ENCODE data around the gene PRKACB.
"Not testable (repeated sequence)": the region's sequence is repeated elsewhere in the genome, so short reads cannot be mapped to it uniquely, and the experiment has no call there.

Gene PRKACB

DNA sequence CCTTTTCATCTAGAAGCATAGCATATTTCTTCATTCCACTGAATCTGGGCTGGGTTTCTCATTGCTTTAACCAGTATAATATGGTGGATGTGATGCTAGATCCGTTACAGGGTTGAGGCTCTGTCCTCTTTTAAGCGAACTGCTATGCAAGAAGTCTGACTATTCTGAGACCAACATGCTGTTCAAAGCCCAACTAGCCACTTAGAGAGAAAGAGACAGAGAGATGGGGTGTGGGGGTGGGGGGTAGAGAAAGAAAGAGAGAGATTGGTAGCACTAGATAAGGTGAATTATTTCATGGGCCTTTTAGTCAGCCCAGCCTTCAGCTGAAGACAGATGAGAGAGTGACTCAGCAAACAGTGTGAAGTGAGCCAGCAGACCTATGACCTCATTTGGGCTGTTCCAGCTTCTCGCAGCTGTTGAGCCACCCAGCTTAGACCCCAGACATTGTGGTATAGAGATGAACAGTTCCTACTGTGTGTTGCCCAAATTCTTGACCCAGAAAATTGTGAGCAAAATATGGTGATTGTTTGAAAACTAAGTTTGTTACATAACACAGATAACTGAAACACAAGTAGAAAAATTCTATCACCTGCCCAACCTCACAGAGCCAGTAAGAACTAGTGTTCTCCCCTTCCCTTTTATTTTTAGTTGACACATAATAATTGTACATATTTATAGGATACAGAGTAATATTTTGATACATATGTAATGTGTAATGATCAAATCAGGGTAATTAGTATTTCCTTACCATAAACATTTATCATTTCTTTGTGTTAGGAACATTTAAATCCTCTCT lies 40.7 kb upstream of the PRKACB start:
- TF ChIP-seq, protein P1, sequence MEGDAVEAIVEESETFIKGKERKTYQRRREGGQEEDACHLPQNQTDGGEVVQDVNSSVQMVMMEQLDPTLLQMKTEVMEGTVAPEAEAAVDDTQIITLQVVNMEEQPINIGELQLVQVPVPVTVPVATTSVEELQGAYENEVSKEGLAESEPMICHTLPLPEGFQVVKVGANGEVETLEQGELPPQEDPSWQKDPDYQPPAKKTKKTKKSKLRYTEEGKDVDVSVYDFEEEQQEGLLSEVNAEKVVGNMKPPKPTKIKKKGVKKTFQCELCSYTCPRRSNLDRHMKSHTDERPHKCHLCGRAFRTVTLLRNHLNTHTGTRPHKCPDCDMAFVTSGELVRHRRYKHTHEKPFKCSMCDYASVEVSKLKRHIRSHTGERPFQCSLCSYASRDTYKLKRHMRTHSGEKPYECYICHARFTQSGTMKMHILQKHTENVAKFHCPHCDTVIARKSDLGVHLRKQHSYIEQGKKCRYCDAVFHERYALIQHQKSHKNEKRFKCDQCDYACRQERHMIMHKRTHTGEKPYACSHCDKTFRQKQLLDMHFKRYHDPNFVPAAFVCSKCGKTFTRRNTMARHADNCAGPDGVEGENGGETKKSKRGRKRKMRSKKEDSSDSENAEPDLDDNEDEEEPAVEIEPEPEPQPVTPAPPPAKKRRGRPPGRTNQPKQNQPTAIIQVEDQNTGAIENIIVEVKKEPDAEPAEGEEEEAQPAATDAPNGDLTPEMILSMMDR (IDR thresholded peaks at IDR 0.05): no peak
- no peaks in the 10 kb centered on the region for H3K27me3 ChIP-seq (ENCODE audit: control insufficient read depth, insufficient read depth, low read length)
- H3K4me2 ChIP-seq (ENCODE audit: low read length): no peak overlapping the region
- no peaks in the 10 kb centered on the region for H3K9me3 ChIP-seq (ENCODE audit: control insufficient read depth, low read length)
- no peak overlapping the region for H3K4me3 ChIP-seq (ENCODE audit: low read depth, low read length)
- no peaks in the 10 kb centered on the region for H3K36me3 ChIP-seq (ENCODE audit: control insufficient read depth, insufficient read depth, low read length)
- H3K4me1 ChIP-seq: no peaks in the 10 kb centered on the region
- no peak overlapping the region for H2AFZ ChIP-seq
- no peaks in the 10 kb centered on the region for H3K79me2 ChIP-seq
- no peak overlapping the region for H3K27ac ChIP-seq
- H3K9ac ChIP-seq: no peak overlapping the region

DNA sequence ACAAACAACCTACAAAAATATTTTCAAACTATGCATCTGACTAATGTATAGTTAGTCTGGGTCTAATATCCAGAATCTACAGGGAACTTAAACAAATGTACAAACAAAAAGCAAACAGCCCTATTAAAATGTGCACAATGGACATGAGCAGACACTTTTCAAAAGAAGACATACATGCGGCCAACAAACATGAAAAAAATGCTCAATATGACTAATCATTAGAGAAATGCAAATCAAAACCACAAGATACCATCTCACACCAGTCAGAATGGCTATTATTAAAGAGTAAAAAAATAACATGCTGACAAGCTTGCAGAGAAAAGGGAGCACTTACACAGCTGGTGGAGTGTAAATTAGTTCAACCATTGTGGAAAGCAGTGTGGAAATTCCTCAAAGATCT lies 36.5 kb upstream of the PRKACB start:
- not testable (repeated sequence) for H3K36me3 ChIP-seq (ENCODE audit: control insufficient read depth, insufficient read depth, low read length); H3K9ac ChIP-seq; H3K4me3 ChIP-seq (ENCODE audit: low read depth, low read length); H3K4me2 ChIP-seq (ENCODE audit: low read length); H3K4me1 ChIP-seq; H3K9me3 ChIP-seq (ENCODE audit: control insufficient read depth, low read length); H2AFZ ChIP-seq; H3K27ac ChIP-seq; H3K27me3 ChIP-seq (ENCODE audit: control insufficient read depth, insufficient read depth, low read length); H3K79me2 ChIP-seq

DNA sequence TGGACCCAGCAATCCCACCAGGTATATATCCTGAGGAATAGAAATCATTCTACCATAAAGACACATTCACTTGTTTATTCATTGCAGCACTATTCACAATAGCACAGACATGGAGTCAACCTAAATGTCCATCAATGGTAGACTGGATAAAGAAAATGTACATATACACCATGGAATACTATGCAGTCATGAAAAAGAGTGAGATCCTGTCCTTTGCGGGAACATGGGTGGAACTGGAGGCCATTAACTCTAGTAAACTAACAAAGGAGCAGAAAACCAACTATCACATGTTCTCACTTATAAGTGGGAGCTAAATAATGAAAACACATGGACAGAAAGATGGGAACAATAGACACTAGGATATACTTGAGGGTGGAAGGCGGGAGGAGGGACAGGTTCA lies 36.1 kb upstream of the PRKACB start:
- Histone ChIP-seq H3K4me1 (no peaks in the 10 kb centered on the region), H3K36me3 (ENCODE audit: control insufficient read depth, insufficient read depth, low read length) (no peaks in the 10 kb centered on the region), H3K4me3 (ENCODE audit: low read depth, low read length) (no peak overlapping the region), H3K4me2 (ENCODE audit: low read length) (no peak overlapping the region), H2AFZ (no peak overlapping the region), H3K9ac (no peak overlapping the region), H3K79me2 (no peaks in the 10 kb centered on the region), H3K27me3 (ENCODE audit: control insufficient read depth, insufficient read depth, low read length) (no peaks in the 10 kb centered on the region), H3K27ac (no peak overlapping the region), H3K9me3 (ENCODE audit: control insufficient read depth, low read length) (no peaks in the 10 kb centered on the region)
- TF ChIP-seq, protein P1 (IDR thresholded peaks at IDR 0.05): no peak

DNA sequence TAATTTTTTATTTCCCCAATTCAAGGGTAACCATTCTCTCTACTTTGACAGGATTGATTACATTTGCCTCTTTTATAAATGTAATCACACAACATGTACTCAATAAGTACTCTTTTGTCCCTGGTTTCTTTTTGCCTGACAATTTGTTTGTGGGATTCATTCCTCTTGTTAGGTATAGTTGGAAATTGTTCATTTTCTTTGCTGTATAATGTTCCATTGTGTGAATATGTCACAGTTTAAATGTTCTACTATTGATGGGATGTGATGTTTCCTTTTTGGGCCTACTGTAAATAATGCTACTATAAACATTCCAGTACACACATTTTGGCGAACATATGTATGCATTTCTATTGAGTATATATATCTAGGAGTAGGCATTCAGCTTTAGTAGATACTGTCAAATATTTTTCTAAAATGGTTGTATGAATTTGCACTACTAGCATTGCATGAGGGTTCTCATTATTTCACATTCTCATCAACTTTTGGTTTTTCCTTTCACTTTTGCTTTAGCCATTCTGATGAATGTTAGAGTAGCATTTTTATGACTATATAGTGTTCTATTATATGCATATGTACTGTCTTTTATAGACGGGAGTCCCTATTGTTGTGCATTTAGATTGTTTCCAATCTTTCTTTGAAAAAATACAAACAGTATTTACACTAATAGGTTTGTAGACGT lies 35.0 kb upstream of the PRKACB start:
- H3K79me2 ChIP-seq: no peaks in the 10 kb centered on the region
- H3K4me2 ChIP-seq (ENCODE audit: low read length): no peak overlapping the region
- H3K27me3 ChIP-seq (ENCODE audit: control insufficient read depth, insufficient read depth, low read length): no peaks in the 10 kb centered on the region
- no peak overlapping the region for H3K9ac ChIP-seq
- H3K36me3 ChIP-seq (ENCODE audit: control insufficient read depth, insufficient read depth, low read length): no peaks in the 10 kb centered on the region
- TF ChIP-seq, protein P1 (IDR thresholded peaks at IDR 0.05): no peak
- no peaks in the 10 kb centered on the region for H3K9me3 ChIP-seq (ENCODE audit: control insufficient read depth, low read length)
- no peak overlapping the region for H2AFZ ChIP-seq
- no peaks in the 10 kb centered on the region for H3K4me1 ChIP-seq
- H3K27ac ChIP-seq: no peak overlapping the region
- no peak overlapping the region for H3K4me3 ChIP-seq (ENCODE audit: low read depth, low read length)

DNA sequence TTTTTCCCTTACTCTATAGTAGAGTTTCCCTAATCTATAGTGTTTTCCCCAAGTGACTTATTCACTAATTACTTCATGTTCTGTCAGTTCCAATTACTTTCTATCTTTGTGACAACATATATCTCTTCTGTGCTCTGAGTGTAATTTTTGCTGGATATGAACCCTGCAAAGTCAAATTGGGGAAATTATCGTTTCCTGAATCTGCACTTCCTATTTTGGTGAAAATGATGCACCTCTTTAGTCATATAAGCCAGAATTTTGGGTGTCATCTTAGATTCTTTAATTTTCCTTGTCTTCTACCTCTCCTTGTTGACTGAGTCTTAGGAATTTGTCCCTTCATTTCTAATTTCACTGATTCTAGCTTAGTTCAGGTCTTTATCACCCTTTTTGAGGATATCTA lies 33.4 kb upstream of the PRKACB start:
- Histone ChIP-seq H3K4me3 (ENCODE audit: low read depth, low read length) (no peak overlapping the region), H3K9me3 (ENCODE audit: control insufficient read depth, low read length) (no peaks in the 10 kb centered on the region), H3K79me2 (no peaks in the 10 kb centered on the region), H3K9ac (no peak overlapping the region), H2AFZ (no peak overlapping the region), H3K4me2 (ENCODE audit: low read length) (no peak overlapping the region), H3K27ac (no peak overlapping the region), H3K27me3 (ENCODE audit: control insufficient read depth, insufficient read depth, low read length) (no peaks in the 10 kb centered on the region), H3K4me1 (no peaks in the 10 kb centered on the region), H3K36me3 (ENCODE audit: control insufficient read depth, insufficient read depth, low read length) (no peaks in the 10 kb centered on the region)
- TF ChIP-seq, protein P1 (IDR thresholded peaks at IDR 0.05): no peak

Data from parathyroid adenoma (tissue), 2 donors.